Sigmoid colon (tissue), 4 donors: ENCODE data around the gene SRSF7.

ENCODE experiments used
- CTCF ChIP-seq, 4 experiments: fragments of 450-650 bp in 3 of 4; fragments of 200-600 bp in 1 of 4; IDR thresholded peaks; one replicate each; pipeline ENCODE4 v1.5.1; 2016 to 2019; ENCODE audit warnings: antibody characterized with exemption in 4 of 4, mild to moderate bottlenecking in 3 of 4, moderate library complexity in 2 of 4
- EP300 ChIP-seq, 4 donors: sonication (generic); formaldehyde crosslinking; IDR thresholded peaks; one replicate each; pipeline ENCODE4 v1.6.1; 2017; ENCODE audit warnings: antibody characterized with exemption in 4 of 4
- POLR2A ChIP-seq, 2 donors: fragments of 450-650 bp; IDR thresholded peaks; one replicate each; pipeline ENCODE4 v1.6.1; 2016; ENCODE audit warnings: antibody characterized with exemption in 2 of 2, mild to moderate bottlenecking in 2 of 2, moderate library complexity in 2 of 2
- POLR2AphosphoS5 ChIP-seq, 4 donors: sonication (generic); formaldehyde crosslinking; IDR thresholded peaks; one replicate each; pipeline ENCODE4 v1.6.1; 2017; ENCODE audit warnings: antibody characterized with exemption in 4 of 4

GRCh38 chr2:38697116-38697840, 53.9 kb downstream of the SRSF7 start:
- no peak for TF ChIP-seq POLR2A (IDR thresholded peaks at IDR 0.05)
- TF ChIP-seq CTCF (IDR thresholded peaks at IDR 0.05) = no peak
- no peak for TF ChIP-seq POLR2AphosphoS5 (IDR thresholded peaks at IDR 0.05)
- TF ChIP-seq EP300 (IDR thresholded peaks at IDR 0.05) = no peak
